ENCODE results near the gene USP3. TPM values are rescaled to one million over a fixed set of nuclear protein-coding genes. Genes with fewer than 3 reads are reported as not detected.

The USP3 gene
- total and polyA plus RNA-seq, 2 experiments from 2014 or later, result 15.4 to 21.0 TPM

DNA sequence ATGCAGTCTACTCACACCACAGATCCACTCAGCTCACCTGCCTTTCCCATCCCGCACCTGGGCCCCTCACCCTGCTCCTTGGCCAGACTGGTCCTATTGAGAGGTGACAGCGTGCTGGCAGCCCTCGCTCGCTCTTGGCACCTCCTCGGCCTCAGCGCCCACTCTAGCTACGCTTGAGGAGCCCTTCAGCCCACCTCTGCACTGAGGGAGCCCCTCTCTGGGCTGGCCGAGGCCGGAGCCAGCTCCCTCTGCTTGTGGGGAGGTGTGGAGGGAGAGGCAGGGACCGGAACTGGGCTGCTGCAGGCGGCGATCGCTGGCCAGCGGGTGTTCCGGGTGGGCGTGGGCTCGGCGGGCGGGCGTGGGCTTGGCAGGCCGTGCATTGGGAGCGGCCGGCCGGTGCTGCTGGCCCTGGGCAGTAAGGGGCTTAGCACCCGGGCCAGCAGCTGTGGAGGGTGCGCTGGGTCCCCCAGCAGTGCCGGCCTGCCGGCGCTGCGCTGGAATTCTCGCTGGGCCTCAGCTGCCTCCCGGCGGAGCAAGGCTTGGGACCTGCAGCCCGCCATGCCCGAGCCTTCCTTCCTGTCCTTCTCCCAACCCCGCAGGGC is 45.5 kb upstream of the USP3 start:
- Histone ChIP-seq H3K9ac (no peak overlapping the region), H3K27me3 (replicated peaks; ENCODE audit: insufficient read depth) (0 out of 2 replicates have a peak, but pooled peaks cover 3% of the 10 kb centered on the region), H3K4me1 (ENCODE audit: insufficient read depth) (0 out of 2 replicates have a peak, but pooled peaks cover 6% of the 10 kb centered on the region), H2AFZ (no peak overlapping the region), H4K20me1 (ENCODE audit: insufficient read depth) (no peaks in the 10 kb centered on the region), H3K79me2 (ENCODE audit: insufficient read depth) (no peaks in the 10 kb centered on the region), H3K9me3 (ENCODE audit: low read depth) (no peaks in the 10 kb centered on the region), H3K4me2 (ENCODE audit: unreplicated experiment) (no peak overlapping the region), H3K36me3 (ENCODE audit: low read depth) (no peaks in the 10 kb centered on the region), H3K4me3 (no peak overlapping the region), H3K9me2 (ENCODE audit: insufficient read depth) (no peaks in the 10 kb centered on the region), H3K27ac (no peak overlapping the region), H3F3A (ENCODE audit: insufficient read depth) (no peaks in the 10 kb centered on the region; the same call in 1 of the 2 replicates)
- WGBS, 2 experiments (ENCODE audit: low coverage in 1 of 2, low lambda C conversion rate in 2 of 2, missing lambda C conversion rate in 2 of 2), result 88 to 90% methylated on average over 14 to 36 of the region's 36 CpGs
- TF ChIP-seq EZH2phosphoT487 (IDR thresholded peaks at IDR 0.05; ENCODE audit: insufficient read depth, low read depth), result no peak
- no peak for TF ChIP-seq EZH2 (IDR thresholded peaks at IDR 0.05; ENCODE audit: insufficient read depth, poor library complexity, severe bottlenecking)
- in situ Hi-C loops (cut with MboI), result loop anchor here (25.0 kb wide), 1 partner anchor 603 kb away; no protein-coding TSS in a partner anchor
- no peak for DNase-seq

- no peaks in the 10 kb centered on the region for H4K20me1 ChIP-seq (ENCODE audit: insufficient read depth)
- no peak for DNase-seq
- no peak overlapping the region for H3K4me2 ChIP-seq (ENCODE audit: unreplicated experiment)
- no peaks in the 10 kb centered on the region for H3K9me2 ChIP-seq (ENCODE audit: insufficient read depth)
- no peak overlapping the region for H3K27ac ChIP-seq
- 0 out of 2 replicates have a peak, but pooled peaks cover 12% of the 10 kb centered on the region for H3K4me1 ChIP-seq (ENCODE audit: insufficient read depth)
- H3K9me3 ChIP-seq (ENCODE audit: low read depth), result no peaks in the 10 kb centered on the region
- H3K4me3 ChIP-seq, result no peak overlapping the region
- H3F3A ChIP-seq (ENCODE audit: insufficient read depth), result peaks cover 4% of the 10 kb centered on the region; the same call in 1 of the 2 replicates
- H3K36me3 ChIP-seq (ENCODE audit: low read depth), result no peaks in the 10 kb centered on the region
- no peak overlapping the region for H2AFZ ChIP-seq
- H3K79me2 ChIP-seq (ENCODE audit: insufficient read depth), result no peaks in the 10 kb centered on the region
- H3K9ac ChIP-seq, result no peak overlapping the region
- WGBS, 2 experiments (ENCODE audit: low coverage in 1 of 2, low lambda C conversion rate in 2 of 2, missing lambda C conversion rate in 2 of 2), result 81 to 83% methylated on average over 15 of the region's 15 CpGs
- 0 out of 2 replicates have a peak, but pooled peaks cover 3% of the 10 kb centered on the region for H3K27me3 ChIP-seq (replicated peaks; ENCODE audit: insufficient read depth)
- no peak for TF ChIP-seq EZH2phosphoT487 (IDR thresholded peaks at IDR 0.05; ENCODE audit: insufficient read depth, low read depth)
- no peak for TF ChIP-seq EZH2 (IDR thresholded peaks at IDR 0.05; ENCODE audit: insufficient read depth, poor library complexity, severe bottlenecking)
- in situ Hi-C loops (cut with MboI), result loop anchor here (25.0 kb wide), 1 partner anchor 602 kb away; no protein-coding TSS in a partner anchor
Measured at GRCh38 chr15:63460210-63461155, 43.9 kb upstream of the USP3 start.

DNA sequence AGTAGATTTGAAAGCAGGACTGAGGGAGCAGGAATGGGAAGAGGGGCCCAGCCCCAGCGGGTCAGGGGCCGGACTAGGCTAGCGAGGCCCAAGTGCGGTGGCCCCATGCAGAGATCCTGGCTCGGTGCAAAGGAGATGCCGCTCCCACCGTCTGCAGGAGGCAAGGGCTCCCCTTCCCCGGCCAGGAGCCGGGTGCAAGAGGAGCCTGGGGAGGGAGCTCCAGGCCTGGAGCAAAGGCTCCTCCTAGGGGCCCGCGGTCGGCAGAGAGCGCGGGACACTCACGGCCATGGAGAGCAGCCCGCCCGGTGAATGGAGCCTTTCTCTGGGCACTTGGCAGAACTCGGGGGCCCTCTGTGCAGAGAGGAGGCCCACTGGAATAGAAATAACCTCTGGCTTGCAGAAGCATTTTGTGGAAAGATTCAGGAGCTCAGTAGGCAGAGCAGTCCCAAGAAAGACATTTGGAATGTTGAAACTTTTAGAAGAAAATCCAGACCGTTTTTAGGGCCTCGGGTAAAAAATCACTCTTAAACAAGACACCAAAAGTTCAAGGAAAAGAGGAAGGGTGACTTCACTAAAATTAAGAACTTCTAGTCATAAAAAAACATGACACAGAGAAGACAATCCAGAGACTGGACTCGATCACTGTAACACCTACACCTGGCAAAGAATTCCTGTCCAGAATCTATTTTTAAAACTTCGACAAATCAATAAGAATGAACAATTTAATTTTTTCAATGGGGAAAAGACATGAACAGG is 43.0 kb upstream of the USP3 start:
- Histone ChIP-seq H3K36me3 (ENCODE audit: low read depth) (no peaks in the 10 kb centered on the region), H2AFZ (no peak overlapping the region), H3K9ac (no peak overlapping the region), H3K9me3 (ENCODE audit: low read depth) (no peaks in the 10 kb centered on the region), H3K4me3 (no peak overlapping the region), H3K9me2 (ENCODE audit: insufficient read depth) (no peaks in the 10 kb centered on the region), H3K27ac (no peak overlapping the region), H4K20me1 (ENCODE audit: insufficient read depth) (no peaks in the 10 kb centered on the region), H3K79me2 (ENCODE audit: insufficient read depth) (no peaks in the 10 kb centered on the region), H3F3A (ENCODE audit: insufficient read depth) (peaks cover 4% of the 10 kb centered on the region; the same call in 1 of the 2 replicates), H3K4me2 (ENCODE audit: unreplicated experiment) (no peak overlapping the region), H3K27me3 (replicated peaks; ENCODE audit: insufficient read depth) (0 out of 2 replicates have a peak, but pooled peaks cover 3% of the 10 kb centered on the region), H3K4me1 (ENCODE audit: insufficient read depth) (0 out of 2 replicates have a peak, but pooled peaks cover 12% of the 10 kb centered on the region)
- WGBS, 2 experiments (ENCODE audit: low coverage in 1 of 2, low lambda C conversion rate in 2 of 2, missing lambda C conversion rate in 2 of 2), result 91 to 92% methylated on average over 21 to 22 of the region's 22 CpGs
- TF ChIP-seq EZH2phosphoT487 (IDR thresholded peaks at IDR 0.05; ENCODE audit: insufficient read depth, low read depth) (no peak), EZH2 (IDR thresholded peaks at IDR 0.05; ENCODE audit: insufficient read depth, poor library complexity, severe bottlenecking) (no peak)
- DNase-seq, result no peak
- in situ Hi-C loops (cut with MboI), result loop anchor here (25.0 kb wide), 1 partner anchor 601 kb away; no protein-coding TSS in a partner anchor

Data from GM23248 (cell line).